Measurements from ENCODE around the gene RALGDS.

Gene RALGDS

DNA sequence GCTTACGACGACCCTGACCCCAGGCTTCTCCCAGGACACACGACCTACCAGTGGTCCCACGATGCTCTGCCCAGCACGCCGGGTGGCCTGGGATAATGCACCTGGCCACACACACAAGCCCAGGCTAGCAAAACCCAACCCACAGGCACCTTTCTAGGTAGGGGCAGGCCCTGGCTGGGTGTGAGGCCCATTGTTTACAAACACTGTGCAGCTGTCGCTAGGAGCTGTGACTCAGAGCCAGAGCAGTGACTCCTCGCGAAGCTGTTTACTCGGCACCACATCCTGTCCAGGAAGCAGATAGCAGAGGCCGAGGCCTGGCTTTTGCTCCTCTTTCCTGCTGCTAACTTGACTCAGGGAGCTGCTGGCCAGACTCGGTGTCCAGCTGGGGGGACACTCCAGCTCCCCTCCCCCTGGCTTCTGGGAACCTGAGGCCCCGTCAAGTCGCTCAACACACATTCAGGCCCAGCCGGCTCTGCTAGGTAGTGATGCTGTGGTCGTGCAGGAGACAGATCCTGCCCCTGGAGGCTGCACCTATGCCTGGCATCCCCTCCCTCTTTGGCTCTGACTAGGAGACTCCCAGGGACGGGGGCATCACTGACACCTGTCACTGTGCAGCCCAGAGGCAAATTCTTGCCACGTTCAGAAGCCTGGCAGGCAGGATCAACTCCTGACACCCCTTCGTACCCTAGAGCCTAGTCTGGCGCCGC is 12.8 kb upstream of the RALGDS start:
- DNase-seq: peak; percentile 86

DNA sequence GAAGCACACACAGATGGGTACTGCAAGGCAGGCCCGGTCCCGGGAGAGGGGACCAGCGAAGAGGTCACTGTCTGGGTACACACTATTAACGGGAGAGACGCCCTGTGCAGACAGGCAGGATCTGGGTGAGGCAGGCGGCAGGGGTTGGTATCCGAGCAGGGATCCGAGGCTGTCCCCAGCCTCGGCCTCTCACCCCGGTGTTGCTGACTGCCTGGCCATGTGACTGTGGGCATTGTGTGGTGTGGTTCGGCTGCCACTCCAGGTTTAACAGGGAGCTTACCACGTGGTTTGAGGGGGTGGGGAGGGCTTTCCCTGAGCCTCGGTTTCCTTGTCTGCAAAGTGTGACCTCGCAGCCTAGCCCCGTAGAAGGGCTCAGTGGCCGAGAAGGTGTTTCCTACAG is 11.1 kb upstream of the RALGDS start:
- no peak for DNase-seq

DNA sequence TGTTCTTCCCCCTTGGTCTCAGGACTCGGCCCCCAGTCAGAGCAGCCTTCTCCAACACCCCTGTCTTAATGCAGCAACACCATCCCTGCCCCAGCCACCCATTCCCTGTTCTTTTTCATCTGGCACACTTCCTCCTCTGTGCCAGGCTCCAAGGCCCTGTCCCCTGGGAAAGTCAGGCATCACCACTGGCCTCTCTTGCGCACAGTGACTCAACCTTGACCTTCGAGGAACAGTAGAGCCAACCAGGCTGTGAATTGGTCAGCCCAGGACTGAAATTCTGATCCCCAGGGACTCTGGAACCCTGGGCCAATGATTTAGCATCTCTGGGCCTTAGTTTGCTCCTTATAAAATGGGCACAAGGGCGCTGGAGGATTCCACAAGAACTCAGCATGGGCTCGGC is 10.5 kb upstream of the RALGDS start:
- no peak for DNase-seq

DNA sequence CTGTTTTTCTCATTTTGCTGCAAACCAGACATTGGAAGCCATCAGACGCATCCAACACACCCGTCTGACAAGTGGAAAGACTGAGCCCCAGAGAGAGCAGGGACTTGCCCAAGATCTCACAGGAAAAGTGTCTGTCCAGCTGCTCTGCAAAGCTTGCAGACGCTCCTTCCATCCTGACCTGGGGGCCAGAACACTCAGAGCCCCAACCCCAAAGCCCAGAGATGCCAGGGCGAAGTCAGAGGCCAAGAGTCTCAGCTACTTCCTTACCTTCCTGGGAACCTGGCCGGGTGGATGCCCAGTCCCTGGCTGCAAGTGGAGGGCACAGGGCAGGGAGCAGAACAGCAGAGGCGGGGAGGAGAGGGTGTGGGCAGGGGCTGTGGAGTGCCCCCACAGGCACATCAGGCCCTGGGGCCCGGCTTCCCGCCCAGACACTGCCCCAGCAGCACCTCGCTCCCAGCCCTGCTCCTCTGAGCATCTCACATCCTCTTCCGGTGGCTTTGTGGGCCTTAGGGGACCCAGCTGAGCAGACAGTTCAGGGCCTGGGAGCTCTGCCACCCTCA is 9.7 kb upstream of the RALGDS start:
- DNase-seq: no peak

DNA sequence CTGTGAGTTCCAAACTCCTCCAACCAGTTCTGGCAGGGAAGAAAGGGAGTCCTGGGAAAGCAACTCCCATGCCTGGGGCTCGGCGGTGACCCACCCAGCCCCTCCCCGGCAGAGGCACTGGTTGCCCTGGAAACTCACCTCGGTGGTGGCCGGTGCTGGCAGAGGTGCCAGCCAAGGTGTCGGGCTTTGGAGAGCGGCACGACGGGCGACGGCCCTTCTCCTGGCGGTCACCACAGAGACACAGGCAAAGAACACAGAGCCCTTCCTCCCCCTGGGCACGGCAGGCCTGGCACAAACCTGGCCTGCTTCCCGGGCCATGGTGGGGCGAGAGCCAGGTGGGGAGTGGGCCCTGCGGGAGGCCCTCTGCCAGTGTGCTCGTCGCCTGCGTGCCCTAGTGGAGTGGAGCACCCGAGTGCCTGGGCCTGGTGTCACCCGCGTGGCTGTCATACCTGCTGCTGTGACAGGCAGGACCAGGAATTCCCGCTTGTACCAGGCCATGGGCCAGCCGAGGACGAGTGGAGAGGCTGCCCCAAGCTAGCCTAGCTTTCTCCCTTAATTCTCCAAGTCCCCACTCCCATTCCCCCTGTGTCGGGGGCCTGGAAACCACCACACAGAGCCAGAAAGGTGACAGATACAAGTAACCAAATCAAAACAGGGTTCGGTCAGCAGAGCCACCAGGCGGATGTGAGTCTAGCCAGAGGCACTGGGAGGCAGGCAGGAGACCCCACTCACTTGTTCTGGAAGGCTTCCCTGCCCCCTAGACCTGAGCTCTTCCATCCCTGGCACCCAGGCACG is 8.2 kb upstream of the RALGDS start:
- DNase-seq: no peak

DNA sequence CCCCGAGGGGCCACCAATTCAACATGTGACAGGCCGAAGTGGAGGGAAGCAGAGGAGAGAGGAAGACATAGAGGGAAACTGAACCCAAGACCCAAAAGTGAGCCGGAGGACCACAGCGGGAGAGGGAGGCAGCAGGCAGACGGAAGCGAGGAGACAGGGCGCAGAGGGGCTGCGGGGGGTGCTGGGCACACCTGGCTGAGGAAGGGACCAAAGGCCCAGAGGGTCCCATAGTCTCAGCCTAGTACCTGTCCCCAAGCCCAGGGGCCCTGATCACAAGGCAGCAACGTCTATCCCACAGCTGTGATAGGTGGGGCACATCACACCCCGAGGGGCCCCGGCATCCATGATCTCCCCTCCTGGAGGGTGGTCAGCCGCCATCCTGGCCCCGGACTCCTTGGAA is 7.1 kb upstream of the RALGDS start:
- DNase-seq: no peak

DNA sequence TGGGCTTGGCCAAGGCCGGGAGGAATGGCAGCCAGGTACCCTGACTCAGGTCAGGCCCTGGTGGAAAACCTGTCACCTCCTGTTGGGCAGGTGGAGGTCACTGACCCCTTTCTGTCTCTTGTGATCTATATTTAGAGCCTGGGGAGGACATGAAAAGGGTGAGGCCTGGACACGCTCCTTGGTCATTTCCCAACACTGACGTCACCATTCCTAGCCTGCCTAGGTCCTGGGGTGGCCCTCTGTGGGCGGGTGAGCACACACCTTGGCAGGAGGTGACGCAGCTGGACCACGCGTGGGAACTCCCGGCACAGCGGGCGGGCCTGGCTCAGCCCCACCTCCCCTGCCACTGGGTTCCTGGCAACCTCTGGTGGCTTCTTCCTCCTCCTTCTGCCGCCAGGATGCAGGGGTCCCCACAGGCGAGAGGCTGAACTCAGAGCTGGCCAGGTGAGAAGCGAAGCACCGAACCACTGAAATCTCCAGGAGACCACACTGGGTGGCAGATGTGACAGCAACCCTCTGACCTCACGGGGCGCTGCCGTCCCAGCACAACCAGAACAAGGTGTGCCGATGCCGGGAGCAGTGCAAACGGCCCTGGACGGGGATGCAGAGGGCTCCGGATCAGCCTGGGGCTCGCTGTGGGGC is 6.4 kb upstream of the RALGDS start:
- DNase-seq: no peak

DNA sequence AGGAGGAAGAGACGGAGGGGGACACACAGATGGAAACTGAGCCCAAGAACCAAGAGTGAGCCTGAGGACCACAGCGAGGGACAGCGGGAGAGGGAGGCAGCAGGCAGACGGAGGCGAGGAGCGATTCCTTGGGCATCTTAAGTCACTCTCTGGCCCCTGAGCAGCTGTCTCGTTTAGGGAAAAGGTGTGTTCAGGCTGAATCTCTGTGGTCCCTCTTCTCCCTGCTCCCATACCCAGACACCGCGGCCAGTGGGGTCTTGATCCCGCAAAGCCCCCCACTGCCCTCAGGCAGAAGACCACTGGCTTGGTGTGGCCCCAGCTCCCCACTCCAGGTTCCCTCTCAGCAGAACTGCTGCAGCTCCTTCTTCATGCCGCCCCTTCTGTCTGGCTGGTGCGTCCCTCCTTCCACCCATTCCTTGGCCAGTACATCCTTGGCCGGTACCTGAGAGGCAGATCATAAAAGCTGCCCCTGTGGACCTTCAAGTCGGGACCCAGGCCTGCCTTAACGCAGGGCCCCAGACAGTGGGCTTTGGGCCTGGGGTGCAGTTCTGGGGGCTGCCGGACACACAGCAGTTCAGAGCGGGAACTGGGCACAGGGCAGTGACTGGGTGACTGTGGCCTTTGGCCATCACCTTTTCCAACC is 5.8 kb upstream of the RALGDS start:
- DNase-seq: no peak

DNA sequence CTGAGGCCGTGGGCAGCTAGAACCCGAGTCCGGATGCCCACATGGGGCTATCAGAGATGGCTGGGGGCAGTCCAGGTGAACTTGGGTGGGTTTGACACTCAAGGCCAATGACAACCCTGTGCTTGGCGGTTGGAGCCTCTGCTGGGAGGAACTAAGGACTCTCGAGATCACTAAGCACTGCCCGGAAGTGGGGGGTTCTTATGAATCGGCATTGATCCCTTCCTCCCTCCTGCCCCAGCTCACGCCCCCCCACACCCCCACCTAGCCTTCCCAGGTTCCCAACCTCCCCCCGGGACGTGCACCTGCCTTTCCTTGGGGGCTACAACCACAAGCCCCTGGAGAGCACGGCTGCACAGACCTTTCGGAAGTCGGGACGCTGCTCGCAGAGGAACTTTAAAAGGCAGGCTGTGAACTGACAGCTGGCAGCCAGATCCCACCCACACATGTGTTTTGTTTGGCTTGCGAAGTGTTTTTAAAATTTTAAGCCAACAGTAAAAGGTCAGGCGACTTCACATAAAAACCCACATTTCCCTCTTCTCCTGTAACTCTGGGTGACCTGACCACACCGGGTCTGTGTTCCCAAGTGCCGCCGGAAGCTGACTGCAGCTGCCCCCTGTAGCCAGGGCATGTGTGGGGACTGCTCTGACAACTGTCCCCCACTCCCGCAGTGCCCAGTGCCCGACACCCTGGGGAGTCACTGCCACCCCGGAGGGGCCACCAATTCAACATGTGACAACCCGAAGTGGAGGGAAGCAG is 5.1 kb upstream of the RALGDS start:
- no peak for DNase-seq

DNA sequence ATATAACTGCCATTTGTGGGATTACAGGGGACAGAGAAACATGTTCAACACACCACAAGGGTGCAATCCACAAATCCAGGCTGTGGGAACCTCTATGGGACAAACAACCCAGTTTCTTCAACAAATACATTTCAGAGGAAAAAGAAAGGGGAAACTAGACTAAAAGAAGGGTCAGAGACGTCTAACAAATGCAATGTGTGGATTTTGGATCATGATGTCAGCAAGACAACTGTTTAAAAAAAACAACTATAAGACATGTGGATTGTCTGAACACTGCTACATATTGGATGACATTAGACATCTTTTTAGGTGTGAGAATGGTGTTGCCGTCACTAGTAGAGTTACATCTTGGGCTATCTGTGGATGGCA is 3.9 kb upstream of the RALGDS start:
- DNase-seq: no peak

DNA sequence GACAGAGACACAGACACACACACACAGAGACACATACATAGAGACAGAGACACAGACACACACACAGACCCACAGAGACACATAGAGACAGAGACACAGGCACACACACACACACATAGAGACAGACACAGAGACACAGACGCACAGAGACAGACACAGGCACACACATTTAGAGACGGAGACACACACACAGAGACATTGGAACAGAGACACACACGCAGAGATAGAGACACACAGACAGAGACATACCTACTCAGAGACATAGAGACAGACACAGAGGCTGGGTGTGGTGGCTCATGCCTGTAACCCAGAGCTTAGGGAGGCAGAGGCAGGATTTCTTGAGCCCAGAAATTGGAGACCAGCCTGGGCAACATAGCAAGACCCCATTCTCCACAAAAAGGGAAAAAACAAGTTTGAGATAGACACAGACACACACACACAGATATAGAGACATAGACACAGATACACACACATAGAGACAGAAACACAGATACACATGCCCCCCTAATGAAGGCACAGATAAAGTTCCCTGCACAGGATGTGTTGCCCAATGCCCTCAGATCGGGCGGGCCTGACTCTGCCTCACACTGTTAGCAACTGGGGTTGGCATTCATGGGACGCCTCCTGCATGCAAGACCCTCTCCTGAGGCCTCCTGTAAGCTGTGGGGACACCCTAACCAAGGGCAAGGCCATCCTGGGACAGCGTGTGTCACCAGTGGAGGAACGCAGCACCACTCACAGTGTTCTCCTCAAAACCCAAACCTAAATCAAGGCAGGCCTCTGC is 3.3 kb upstream of the RALGDS start:
- no peak for DNase-seq

DNA sequence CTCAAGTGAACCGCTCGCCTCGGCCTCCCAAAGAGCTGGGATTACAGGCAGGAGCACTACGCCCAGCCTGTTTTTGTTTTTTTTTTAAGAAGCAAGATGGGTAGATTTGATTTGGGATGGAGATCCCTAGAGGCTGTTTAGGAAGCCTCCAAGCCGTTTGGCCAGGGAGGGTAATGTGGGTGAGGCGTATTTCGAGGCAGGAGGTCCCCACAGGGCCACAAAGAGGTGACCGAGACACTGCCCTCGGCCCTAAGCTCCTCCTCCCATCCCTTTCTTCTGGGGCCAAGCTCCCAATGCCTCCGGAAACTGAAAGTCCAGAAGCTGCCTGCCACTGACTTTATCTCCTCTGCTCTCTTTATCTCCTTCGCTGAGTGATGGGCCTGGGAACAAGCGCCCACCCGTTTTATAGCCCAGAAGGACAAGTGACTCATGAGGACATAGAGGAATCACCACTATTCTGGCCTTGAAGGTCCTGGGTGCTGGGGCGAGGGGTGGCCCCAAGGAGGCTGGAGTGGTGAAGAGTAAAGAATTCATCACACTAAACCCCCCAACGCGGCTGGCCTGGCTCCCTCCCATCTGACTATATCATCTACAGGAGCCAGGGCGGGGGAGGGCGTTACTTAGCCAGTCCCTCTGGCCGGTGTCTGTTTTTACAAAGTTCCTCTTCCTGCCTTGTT is 2.0 kb upstream of the RALGDS start:
- DNase-seq: no peak

DNA sequence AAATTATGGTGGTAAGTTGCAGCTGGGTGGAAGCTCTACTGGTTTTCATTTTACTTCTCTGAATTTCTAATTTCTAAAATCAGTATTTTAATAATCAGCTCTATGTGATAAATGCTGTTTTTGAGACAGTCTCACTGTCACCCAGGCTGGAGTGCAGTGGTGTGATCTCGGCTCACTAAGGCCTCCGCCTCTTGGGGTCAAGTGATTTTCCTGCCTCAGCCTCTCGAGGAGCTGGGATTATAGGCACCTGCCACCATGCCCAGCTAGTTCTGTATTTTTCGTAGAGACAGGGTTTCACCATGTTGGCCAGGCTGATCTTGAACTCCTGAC is 1.5 kb upstream of the RALGDS start:
- no peak for DNase-seq

DNA sequence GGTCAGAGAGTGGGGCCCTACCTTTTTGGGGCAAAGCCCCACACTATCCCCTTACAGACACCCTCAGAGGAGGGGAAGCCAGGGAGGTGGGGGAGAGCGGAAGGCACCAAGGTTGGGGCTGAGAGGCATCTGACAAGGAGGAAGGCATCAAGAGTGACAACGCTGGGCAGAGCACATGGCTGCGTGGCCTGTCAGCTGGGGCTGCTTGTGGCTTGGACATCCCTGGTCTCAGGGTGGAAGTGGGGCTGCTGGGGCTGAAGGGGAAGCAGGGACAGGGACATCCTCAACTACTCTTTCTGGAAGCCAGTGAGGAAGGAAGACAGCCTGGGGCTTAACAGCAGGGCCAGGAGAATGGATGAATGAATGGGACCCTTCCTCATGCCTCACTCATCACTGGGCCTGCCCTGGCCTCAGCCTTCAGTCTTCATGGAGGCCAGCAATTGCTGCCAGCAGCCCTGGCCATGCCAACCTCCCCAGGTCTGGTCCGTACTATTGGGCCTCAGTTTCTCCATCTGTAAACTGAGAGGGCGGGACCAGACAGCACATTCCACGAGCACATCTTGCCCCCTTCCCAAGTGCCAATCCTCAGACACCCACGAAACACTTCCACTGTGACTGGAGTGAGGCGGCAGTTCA is 993 bp upstream of the RALGDS start:
- DNase-seq: no peak

DNA sequence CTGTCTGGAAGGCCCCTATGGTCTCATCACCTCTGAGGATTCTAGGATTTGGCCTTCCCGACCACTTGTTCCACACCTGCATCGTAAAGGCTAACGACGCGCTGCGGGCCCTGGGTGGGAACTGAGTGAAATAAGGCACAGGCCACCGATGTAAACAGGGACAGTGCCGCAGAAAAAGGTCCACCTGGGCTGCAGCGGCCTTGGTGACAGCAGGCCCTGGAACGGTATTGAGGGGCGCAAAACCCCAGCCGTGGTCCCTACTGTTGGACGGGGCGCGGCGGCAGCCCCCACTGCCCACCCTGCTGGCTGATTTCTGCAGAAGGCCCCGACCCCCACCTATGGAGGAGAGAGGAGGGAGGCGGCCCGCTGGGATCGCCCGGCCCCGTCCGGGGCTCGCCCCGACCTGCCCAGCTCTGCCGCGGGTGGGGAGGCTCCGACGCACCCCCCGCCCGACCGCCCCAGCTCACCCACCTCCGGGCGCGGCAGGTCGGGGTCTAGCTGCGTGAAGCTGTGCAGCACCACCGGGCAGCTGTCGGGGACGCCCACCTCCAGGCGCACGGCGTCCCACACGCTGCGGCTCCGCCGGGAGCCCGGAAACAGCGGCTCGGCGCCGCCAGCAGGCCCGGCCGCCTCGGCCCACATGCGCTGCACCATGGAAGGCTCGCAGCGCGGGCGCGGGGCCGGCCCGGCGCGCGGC is 391 bp downstream of the RALGDS start:
- DNase-seq: peak; percentile 28

DNA sequence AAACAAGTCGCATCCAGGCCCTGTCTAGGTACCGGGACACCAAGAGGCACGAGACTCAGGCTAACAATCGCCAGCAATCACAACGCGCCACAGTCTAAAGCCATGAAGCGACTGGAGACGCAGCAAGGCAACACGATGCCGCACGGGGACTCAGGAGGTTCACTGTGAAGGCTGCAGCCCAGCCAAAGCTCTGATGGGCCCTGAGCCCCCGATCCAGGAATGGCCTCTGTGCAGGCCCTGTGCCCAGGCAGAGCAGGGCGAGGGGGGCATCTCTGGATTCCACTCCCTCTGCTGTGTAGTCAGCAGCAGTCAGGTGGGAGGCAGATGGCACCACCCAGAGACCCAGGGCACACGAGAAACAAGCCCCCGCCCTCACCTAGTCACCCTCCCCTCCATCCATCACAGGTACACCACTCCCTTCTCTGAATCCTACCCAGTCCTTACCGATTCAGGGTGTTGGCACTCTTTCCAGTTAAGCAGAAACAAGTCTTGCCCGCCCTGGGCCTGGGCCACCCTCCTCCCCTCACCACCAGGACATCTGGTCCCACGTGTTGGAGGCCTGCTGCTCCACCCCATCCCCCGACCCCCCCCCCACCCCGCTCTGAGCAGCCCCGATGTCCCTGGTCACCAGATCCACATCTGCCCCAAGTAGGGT is 1.1 kb downstream of the RALGDS start:
- peak; percentile 23 for DNase-seq

DNA sequence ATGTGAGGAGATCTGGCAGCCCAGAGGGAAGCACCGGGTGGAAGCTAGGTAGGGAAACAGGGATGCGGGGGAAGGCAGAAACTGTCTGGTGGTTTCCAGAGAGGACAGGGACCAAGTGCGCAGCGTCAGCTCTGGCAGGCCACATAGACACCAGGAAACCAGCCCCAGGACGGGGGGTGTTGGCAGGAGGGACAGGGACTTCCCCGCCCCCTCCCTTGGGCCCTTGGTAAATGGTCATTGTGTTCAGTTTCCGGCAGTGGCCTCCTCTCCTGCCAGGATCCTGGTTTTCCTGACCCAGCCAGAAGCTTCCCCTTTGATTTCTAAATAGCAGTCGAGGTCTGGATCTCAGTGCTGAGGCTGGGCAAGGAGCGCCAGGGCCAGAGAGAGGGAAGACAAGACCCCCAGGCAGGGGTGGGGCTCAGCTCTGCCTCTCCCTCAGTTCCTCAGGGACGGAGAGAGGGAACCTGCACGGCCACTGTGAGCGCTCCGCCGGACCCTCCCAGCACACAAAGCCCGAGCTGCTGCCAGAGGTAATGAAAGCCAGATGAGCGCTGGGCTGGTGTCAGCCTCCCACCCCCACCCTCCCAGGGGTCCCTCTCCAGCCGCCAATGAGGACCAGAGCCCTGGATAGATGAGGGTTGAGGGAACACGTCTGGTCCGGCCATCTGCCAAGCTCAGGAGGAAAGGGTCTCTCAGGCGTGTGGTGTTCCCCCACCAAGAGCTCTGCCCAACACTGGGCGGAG is 1.8 kb downstream of the RALGDS start:
- no peak for DNase-seq

DNA sequence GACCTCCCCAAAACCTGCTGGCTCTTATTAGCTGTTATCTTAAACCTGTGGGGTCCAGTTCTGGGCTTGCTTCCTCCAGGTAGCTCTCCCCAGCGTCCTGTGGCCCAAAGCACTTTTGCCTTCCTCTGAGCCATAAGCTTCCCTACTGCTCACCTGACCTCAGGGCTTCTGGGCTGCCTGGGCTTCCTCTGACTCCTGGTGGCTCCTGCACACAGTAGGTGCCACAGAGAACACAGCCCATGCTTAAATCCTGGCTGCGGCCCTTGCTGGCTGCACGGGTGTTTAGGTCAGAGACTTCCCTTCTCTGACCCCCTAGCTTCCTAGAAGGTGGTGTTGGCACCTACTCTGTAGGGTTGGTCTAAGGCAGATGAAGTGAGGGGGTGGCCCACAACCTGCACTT is 2.5 kb downstream of the RALGDS start:
- DNase-seq: no peak

DNA sequence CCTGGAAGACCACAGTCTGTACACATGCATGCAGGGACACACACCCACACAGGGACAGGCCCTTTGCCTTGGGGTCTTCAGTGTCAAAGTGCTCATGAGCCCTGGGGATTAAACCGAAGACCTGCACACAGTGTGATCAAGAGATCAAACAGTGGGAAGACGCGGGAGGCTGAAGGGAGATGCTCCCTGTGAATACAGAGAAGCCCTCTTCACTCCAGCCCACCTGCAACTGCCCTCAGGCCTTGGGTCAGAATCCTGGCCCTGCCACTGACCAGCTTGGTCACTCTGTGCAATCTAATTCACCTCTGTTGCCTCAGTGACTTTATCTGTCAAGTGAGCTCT is 2.9 kb downstream of the RALGDS start:
- DNase-seq: no peak

Measured in NCI-H1105 treated with DMSO at 0.1 percent for 48 hours (cell line).